GM21515 (cell line): ENCODE data around the gene IL1RAP.
"Not testable (repeated sequence)": the region's sequence is repeated elsewhere in the genome, so short reads cannot be mapped to it uniquely, and the experiment has no call there.

Experiments
- ATAC-seq: cut with Tn5 transposase; IDR thresholded peaks from one replicate; pipeline ENCODE4 v1.9.1; 2021; ENCODE audit not compliant: unreplicated experiment

The IL1RAP gene

DNA sequence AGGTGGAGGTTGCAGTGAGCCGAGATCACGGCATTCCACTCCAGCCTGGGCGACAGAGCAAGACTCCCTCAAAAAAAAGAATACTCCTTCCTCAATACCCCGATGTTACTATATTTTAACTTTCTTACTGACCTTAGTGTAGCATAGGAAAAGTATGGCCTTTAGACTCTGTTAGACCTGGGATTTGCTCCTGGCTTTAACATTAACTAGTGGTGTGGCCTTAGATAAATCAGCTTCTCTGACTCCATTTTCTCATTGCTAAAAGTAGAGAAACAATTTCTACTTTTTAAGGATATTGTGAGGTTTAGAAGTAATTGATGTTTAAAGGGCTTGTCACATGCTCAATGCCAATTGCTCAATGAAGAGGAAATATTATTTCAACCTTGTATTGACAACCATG lies 7.6 kb upstream of the IL1RAP start:
- ATAC-seq: no peak

DNA sequence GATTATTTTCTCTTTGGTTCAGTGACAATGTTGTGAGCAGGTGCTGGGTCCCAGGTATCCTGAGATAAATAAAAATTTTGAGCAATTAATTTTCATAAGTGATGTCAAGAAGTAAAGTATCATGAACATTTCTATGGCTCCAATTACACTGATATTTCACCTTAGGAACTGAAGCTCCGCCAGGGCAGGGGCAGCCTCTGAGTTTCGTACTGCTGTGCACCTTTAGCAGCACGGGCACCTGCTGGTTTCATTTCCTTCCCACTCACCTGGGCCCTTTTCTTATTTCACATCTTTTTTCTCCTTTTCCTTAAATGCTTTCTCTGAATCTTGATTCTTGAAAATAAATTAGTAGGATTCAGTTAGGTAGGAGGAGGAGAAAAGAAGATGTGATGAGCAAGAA lies 1.2 kb upstream of the IL1RAP start:
- no peak for ATAC-seq

DNA sequence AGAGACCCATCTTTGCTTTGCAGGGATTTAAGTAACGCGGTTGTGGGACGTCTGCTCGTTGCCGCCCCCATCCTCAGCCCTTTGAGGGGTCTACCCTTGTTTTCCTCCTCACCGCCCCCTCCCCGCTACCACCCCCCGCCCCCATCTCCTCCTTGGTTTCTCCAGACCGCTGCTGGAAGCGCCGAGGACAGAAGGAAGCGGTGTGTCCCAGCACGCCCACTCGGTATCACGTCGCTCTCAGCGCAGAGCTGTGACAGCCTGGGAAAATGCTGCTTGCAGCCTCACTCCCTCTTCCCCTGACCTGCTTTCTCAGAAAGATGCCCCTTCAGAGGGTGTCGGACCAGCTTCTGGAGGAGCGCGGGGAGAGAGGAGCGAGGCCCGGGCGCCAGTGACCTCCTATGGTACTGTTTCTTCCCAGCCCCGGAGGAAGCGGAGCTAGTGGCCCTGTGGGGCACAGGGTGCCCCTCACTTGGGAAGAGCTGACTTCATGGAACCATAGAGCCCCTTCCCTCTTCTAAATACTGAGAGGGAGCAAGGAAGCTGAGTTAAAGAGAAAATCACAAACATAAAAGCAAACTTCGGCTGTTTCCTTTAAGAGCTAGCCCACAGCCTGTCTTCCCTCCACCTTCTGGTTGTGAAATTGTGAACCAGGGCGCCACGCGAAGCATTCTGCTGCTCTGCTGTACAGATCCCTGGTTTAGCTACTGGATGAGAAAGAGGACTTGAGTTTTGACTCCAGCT lies 698 bp downstream of the IL1RAP start:
- no peak for ATAC-seq

DNA sequence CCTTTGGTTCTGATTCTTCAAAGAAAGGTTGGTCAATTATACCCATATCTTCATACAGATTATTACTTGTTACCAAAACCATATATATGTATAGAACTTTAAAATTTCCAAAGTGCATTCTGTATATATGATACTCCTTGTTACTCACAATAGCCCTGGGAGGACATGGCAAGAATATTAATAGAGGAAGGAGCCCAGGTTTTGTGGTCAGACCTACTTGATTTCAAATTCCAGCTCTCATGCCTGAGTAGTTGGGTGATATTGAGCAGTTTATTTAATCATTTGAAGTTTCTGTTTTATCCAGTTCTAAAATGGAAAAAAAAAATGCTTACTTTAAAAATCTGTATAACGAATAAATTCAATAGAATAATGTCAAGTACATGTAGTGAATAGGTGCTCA lies 2.5 kb downstream of the IL1RAP start:
- ATAC-seq: no peak

GRCh38 chr3:190517687-190518086 lies 3.8 kb downstream of the IL1RAP start:
- no peak for ATAC-seq

DNA sequence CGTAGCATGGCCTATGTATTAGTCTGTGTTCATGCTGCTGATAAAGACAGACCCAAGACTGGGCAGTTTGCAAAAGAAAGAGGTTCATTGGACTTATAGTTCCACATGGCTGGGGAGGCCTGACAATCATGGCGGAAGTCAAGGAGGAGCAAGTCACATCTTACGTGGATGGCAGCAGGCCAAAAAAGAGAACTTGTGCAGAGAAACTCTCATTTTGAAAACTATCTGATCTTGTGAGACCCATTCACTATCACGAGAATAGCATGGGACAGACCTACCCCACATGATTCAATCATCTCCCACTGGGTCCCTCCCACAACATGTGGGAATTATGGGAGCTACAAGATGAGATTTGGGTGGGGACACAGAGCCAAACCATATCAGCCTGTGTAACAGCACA lies 4.6 kb downstream of the IL1RAP start:
- ATAC-seq: not testable (repeated sequence)

DNA sequence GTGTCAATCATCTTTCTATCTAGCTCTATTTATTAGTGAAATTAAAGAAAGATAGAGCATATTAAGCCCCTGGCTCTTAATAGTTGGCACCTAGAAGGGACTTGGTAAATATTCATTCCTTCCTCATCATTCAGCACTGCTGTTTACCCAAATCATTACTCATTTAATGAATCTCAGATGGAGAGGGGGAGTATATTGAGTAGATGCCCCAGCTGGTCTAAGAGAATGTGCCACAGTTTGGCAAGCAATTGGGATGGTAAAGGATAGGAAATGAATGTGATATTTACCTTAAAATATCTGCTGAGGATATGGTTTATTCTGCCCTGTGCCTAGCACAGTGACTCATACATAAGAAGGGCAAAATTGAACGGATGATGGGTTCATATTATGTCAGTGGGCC lies 6.0 kb downstream of the IL1RAP start:
- ATAC-seq: no peak

DNA sequence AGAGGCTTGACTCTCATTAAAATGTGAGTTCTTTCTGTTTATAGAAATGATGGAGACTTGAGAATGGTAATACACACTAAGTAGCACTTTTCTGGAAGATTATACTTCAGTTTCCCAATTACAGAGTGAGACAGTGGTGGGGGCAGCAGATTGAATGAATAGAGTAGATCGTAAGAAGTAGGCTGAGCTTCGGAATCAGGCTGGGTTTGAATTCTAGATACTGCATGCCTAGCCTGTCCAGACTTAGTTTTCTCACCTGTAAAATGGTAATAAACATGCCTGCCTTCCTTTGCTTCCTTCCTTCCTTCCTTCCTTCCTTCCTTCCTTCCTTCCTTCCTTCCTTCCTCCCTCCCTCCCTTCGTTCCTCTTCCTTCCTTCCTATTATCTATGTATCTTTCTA lies 8.1 kb downstream of the IL1RAP start:
- no peak for ATAC-seq

GRCh38 chr3:190522621-190523222 lies 8.8 kb downstream of the IL1RAP start:
- no peak for ATAC-seq

DNA sequence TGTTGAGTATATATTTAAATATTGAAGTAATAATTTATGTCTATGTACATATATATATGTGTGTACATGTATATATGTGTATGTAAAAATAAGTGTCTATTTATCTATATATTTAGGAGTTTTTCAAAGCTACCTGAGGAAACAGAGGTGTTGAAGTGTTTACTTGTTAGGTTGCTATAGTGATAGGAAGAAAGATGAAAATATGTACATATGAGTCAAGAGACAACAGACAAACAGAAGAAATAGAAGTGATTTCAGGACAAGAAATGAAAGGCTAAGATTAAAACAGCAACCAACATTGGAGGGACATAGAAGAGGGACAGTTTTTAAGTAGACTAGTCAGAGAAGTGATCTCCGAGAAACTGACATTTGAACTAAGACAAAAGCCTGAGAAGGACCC lies 11.1 kb downstream of the IL1RAP start:
- no peak for ATAC-seq

DNA sequence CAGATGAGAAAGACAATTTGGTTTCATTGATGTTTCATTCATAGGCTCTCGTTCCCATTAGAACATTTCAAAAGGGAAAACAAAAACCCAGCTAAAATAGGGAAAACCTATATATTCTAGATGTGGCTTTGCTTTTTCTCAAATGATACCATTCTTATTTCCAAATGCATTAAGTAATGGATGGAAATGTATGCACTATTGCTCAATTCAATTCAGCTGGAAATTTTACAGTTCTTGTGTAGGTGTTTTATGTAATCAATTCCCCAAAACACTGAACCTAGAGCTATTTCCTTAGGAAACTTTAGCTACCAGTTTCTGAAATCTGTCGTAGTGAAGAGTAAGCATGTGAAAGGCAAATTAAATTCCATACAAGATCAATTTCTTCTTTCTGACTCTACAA lies 11.7 kb downstream of the IL1RAP start:
- ATAC-seq: no peak

- no peak for ATAC-seq
Measured at GRCh38 chr3:190526787-190527762, 13.2 kb downstream of the IL1RAP start.

GRCh38 chr3:190528706-190529105 lies 14.8 kb downstream of the IL1RAP start:
- ATAC-seq: no peak

DNA sequence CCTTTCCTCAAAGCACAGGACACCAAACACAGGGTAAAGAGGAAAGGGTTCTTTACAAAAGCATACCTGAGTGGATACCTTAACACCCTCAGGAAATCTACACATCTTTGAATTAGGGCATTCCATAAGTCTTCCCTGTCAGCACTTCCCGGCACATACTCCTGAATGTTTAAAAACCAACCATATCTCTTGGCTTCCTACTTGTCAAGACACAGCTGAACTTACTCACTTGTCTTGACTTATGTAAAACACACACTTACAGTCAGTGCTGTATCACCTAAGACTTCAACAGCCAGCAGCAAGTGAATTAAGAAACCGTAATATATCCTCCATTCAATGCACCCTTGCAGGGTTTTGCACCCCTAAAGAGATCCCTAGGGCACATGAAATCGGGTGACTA lies 17.5 kb downstream of the IL1RAP start:
- ATAC-seq: no peak

GRCh38 chr3:190532731-190533203 lies 18.9 kb downstream of the IL1RAP start:
- no peak for ATAC-seq

GRCh38 chr3:190533511-190534281 lies 19.8 kb downstream of the IL1RAP start:
- no peak for ATAC-seq

DNA sequence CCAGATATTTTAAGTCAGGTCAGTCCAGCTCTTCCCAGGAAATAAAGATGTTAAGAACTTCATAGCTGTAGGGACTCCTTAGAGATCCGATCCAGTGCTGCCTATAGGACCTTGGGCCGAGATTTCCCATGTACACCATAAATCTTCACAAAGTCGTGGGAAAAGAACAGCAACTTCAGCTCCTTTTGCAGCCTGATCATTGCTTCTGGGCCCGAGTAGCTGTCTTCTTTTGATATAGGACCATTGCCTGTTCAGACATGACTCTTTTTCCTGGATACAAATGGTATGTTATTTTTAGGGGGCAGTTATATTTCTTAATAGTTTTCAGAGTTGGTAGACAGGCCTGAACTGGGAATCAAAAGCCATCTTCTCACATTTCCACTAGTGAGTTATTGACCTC lies 20.5 kb downstream of the IL1RAP start:
- no peak for ATAC-seq

DNA sequence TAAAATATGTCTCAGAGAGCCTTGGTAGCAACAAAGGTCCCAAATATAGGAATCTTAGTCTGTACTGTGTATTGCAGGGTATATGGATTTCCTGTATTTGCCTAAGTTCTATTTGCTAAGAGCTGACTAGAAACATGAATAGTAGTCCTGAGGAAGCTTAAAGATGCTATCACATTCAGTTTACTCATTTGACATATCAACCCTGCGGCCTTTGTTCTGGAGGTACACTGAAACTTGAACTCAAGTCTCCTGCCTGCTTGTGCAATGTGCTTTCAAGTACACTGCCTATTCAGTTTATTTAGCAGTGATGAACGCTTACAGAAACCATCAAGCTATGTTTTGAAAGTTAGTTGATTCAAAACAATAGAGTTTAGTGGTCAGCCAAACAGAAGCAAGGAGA lies 21.1 kb downstream of the IL1RAP start:
- ATAC-seq: no peak

DNA sequence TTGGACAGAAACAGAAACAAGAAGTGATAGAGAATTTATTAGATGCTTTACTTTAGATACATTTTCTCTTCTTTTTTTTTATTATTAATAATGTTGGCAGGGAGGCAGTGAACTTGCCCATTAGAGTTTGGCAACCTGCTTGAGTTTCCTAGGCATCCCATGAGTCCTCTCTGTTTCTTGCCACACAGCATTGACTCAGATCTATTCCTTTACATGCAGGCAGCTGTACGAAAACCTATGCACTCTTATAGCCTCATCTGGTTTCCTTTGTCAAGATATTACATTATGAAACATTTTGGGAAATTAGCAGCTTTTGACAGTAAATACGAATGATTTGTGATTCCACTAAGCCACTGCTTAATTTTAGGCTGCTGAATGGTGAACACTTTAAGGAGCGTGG lies 23.3 kb downstream of the IL1RAP start:
- ATAC-seq: no peak

DNA sequence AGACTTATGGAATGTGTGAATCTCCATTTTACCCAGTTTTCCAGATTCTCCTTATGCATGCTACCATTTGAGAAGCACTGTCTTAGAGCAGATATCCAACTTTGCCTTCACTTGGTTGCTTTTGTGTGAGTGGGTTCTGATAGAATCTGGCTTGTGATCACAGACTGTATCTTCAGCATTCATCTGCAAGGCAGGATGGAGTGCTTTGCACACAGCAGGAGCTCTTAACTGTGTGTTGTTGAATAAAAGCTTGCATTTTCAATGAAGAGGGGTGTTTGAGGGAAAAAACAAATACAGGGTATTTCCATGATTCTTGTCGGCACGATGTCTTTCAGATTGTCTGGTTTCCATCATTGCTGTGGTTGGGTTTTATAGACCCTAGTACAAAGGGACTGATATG lies 24.4 kb downstream of the IL1RAP start:
- no peak for ATAC-seq

- ATAC-seq: no peak
Measured at GRCh38 chr3:190539526-190539925, 25.6 kb downstream of the IL1RAP start.
